Common myeloid progenitor, CD34-positive (primary cell): ENCODE results near the gene PRRG4.
A peak's percentile ranks its signal among the peaks of the same experiment; 100 is the strongest.

Experiments
- CTCF ChIA-PET: fragments of 350-600 bp; sonication (Branson Sonifier 250); formaldehyde crosslinking; loops from one replicate; lab custom pipeline; 2021; ENCODE audit warnings: antibody characterized with exemption; lab: Charles Lee
- POLR2A ChIA-PET: fragments of 350-600 bp; sonication (Branson Sonifier 250); formaldehyde crosslinking; loops from one replicate; lab custom pipeline; 2021; ENCODE audit warnings: antibody characterized with exemption; lab: Charles Lee
- DNase-seq, 3 donors: peaks; one replicate each; pipeline versions ENCODE4 v3.0.0 to v3.0.0-alpha.2; 2013
- H3K27ac ChIP-seq, 2 experiments: 1 replicate in 1 of 2; 2 replicates in 1 of 2; pipeline ENCODE4 v1.7.0; 2013; ENCODE audit warnings: inconsistent platforms in 2 of 2, low read length in 2 of 2, mild to moderate bottlenecking in 2 of 2, low read depth in 1 of 2, moderate library complexity in 1 of 2; ENCODE audit not compliant: severe bottlenecking in 2 of 2, insufficient read depth in 1 of 2, poor library complexity in 1 of 2
- H3K27me3 ChIP-seq, 5 experiments: replicated peaks in 2 of 5; 1 replicate in 3 of 5; 2 replicates in 2 of 5; pipeline versions ENCODE4 v1.6.1 to v1.7.0; 2013; ENCODE audit warnings: low read length in 4 of 5, mild to moderate bottlenecking in 2 of 5, moderate library complexity in 2 of 5, inconsistent platforms in 1 of 5; ENCODE audit not compliant: insufficient read depth in 5 of 5, control insufficient read depth in 4 of 5
- H3K36me3 ChIP-seq, 4 experiments: 1 replicate in 2 of 4; 2 replicates in 2 of 4; pipeline versions ENCODE4 v1.6.1 to v1.7.0; 2013; ENCODE audit warnings: low read length in 3 of 4, control low read depth in 1 of 4, mild to moderate bottlenecking in 1 of 4; ENCODE audit not compliant: control insufficient read depth in 4 of 4, insufficient read depth in 4 of 4
- H3K4me1 ChIP-seq, 4 experiments: 1 replicate in 3 of 4; 2 replicates in 1 of 4; pipeline versions ENCODE4 v1.6.1 to v1.7.1; 2013; ENCODE audit warnings: low read length in 3 of 4, mild to moderate bottlenecking in 3 of 4, control low read depth in 1 of 4, inconsistent platforms in 1 of 4, moderate library complexity in 1 of 4; ENCODE audit not compliant: control insufficient read depth in 4 of 4, insufficient read depth in 4 of 4; ENCODE audit errors: control extremely low read depth in 1 of 4
- H3K4me3 ChIP-seq, 7 experiments: 1 replicate in 4 of 7; 2 replicates in 3 of 7; pipeline versions ENCODE4 v1.5.1 to v1.7.0; 2013; ENCODE audit warnings: mild to moderate bottlenecking in 7 of 7, low read length in 6 of 7, moderate library complexity in 6 of 7, inconsistent platforms in 2 of 7, low read depth in 2 of 7, control low read depth in 1 of 7; ENCODE audit not compliant: insufficient read depth in 4 of 7, control insufficient read depth in 1 of 7; ENCODE audit errors: extremely low read depth in 1 of 7
- H3K9me3 ChIP-seq, 5 experiments: 1 replicate in 4 of 5; 2 replicates in 1 of 5; pipeline versions ENCODE4 v1.6.1 to v1.7.1; 2013; ENCODE audit warnings: low read length in 4 of 5, mild to moderate bottlenecking in 2 of 5, inconsistent platforms in 1 of 5, low read depth in 1 of 5, moderate library complexity in 1 of 5; ENCODE audit not compliant: control insufficient read depth in 4 of 5, insufficient read depth in 2 of 5; ENCODE audit errors: control extremely low read depth in 1 of 5
- WGBS: methylation state at CpG from one replicate; pipeline ENCODE4 v1.1.5; 2013; ENCODE audit not compliant: insufficient coverage; 5-methylcytosine and 5-hydroxymethylcytosine counted together

PRRG4 gene

GRCh38 chr11:32899438-32899837 lies 69.7 kb downstream of the PRRG4 start:
- Histone ChIP-seq H3K4me1 (peaks cover 3 to 31% (median 13%) of the 10 kb centered on the region in 4 experiments), H3K36me3 (peaks cover 0 to 4% (median 2%) of the 10 kb centered on the region in 4 experiments), H3K27me3 (no peaks in the 10 kb centered on the region), H3K4me3 (no peak overlapping the region), H3K27ac (no peak overlapping the region), H3K9me3 (no peaks in the 10 kb centered on the region)
- DNase-seq: peak in 1 of 3 donors; percentile 10
- CTCF ChIA-PET: no interaction called here
- POLR2A ChIA-PET: no interaction called here

GRCh38 chr11:32902089-32902665 lies 72.5 kb downstream of the PRRG4 start:
- Histone ChIP-seq H3K9me3 (no peaks in the 10 kb centered on the region), H3K4me3 (no peak overlapping the region), H3K27me3 (no peaks in the 10 kb centered on the region), H3K36me3 (peaks cover 0 to 10% (median 2%) of the 10 kb centered on the region in 4 experiments), H3K27ac (no peak overlapping the region), H3K4me1 (peaks cover 0 to 18% (median 0%) of the 10 kb centered on the region in 4 experiments)
- ChIA-PET CTCF (interaction anchor here (1.1 to 1.6 kb wide), 4 partner anchors 8 to 17 kb away, joined by 3 to 5 read pairs (median 4); partner anchors contain the start of gene QSER1), POLR2A (interaction anchor here (0.7 kb wide), 1 partner anchor 12 kb away, joined by 3 read pairs; no protein-coding TSS in a partner anchor)
- DNase-seq: no peak
- 88% methylated on average over 3 of the region's 4 CpGs for WGBS

- Histone ChIP-seq H3K36me3 (peaks cover 0 to 10% (median 0%) of the 10 kb centered on the region in 4 experiments), H3K9me3 (no peaks in the 10 kb centered on the region), H3K4me1 (peaks cover 0 to 5% (median 0%) of the 10 kb centered on the region in 4 experiments), H3K27me3 (no peaks in the 10 kb centered on the region), H3K27ac (no peak overlapping the region), H3K4me3 (no peak overlapping the region)
- 100% methylated on average over 1 of the region's 3 CpGs for WGBS
- ChIA-PET POLR2A (no interaction called here), CTCF (interaction anchor here (1.4 to 1.8 kb wide), 2 partner anchors 10 to 13 kb away, joined by 4 to 8 read pairs; no protein-coding TSS in a partner anchor)
- DNase-seq: no peak
These were observed 75.4 kb downstream of the PRRG4 start for GRCh38 chr11:32905028-32905667.
